SU-DHL-6 (cell line): ENCODE results near the gene SLC39A8.

Experiments used
- H2AFZ ChIP-seq: fragments of 200-600 bp; sonication (generic); 2 replicates; pipeline ENCODE4 v1.6.1; 2014; ENCODE audit warnings: low read depth, mild to moderate bottlenecking, moderate library complexity, mixed read lengths, antibody characterized with exemption, low read length; ENCODE audit not compliant: severe bottlenecking
- H3F3A ChIP-seq: fragments of 200-600 bp; shearing (Covaris generic); 2 replicates; pipeline ENCODE4 v1.6.0; 2016; ENCODE audit warnings: antibody characterized with exemption, mild to moderate bottlenecking; ENCODE audit not compliant: insufficient read depth
- H3K27ac ChIP-seq: fragments of 200-600 bp; sonication (generic); 2 replicates; pipeline ENCODE4 v1.5.1; 2016; ENCODE audit warnings: low read depth, mild to moderate bottlenecking, low read length, moderate library complexity, mixed read lengths
- H3K27me3 ChIP-seq: fragments of 200-600 bp; sonication (generic), shearing (Covaris generic); 2 replicates; pipeline ENCODE4 v1.6.0; 2014; ENCODE audit warnings: mild to moderate bottlenecking, low read length
- H3K36me3 ChIP-seq: fragments of 200-600 bp; sonication (generic); 2 replicates; pipeline ENCODE4 v1.6.1; 2014; ENCODE audit warnings: mild to moderate bottlenecking, low read length, mixed read lengths
- H3K4me2 ChIP-seq: fragments of 300-600, 200-600 bp; shearing (Covaris generic), sonication (generic); 2 replicates; pipeline ENCODE4 v1.6.0; 2014; ENCODE audit warnings: low read length, low read depth, mild to moderate bottlenecking; ENCODE audit not compliant: poor library complexity, severe bottlenecking
- H3K4me3 ChIP-seq: fragments of 200-600 bp; sonication (generic); 2 replicates; pipeline ENCODE4 v1.5.1; 2014; ENCODE audit warnings: antibody characterized with exemption, low read length, mild to moderate bottlenecking, mixed read lengths; ENCODE audit not compliant: insufficient read depth, poor library complexity, severe bottlenecking
- H3K79me2 ChIP-seq: fragments of 200-600 bp; sonication (generic); 2 replicates; pipeline ENCODE4 v1.6.1; 2014; ENCODE audit warnings: mild to moderate bottlenecking, low read length, moderate library complexity; ENCODE audit not compliant: insufficient read depth
- H3K9ac ChIP-seq: fragments of 200-600 bp; sonication (generic); 2 replicates; pipeline ENCODE4 v1.7.0; 2014; ENCODE audit warnings: mild to moderate bottlenecking, low read length
- H3K9me2 ChIP-seq: fragments of 200-600 bp; sonication (generic); replicated peaks from 2 replicates; pipeline ENCODE4 v1.6.1; 2014; ENCODE audit warnings: low read length; ENCODE audit not compliant: insufficient read depth
- H3K9me3 ChIP-seq: fragments of 200-600 bp; sonication (generic); 2 replicates; pipeline ENCODE4 v1.6.1; 2014; ENCODE audit warnings: low read length, mixed read lengths; ENCODE audit not compliant: insufficient read depth
- H4K20me1 ChIP-seq: fragments of 200-600 bp; sonication (generic); 2 replicates; pipeline ENCODE4 v1.6.1; 2014; ENCODE audit warnings: low read depth, mild to moderate bottlenecking, antibody characterized with exemption, low read length, moderate library complexity, mixed read lengths
- CTCF ChIP-seq: fragments of 200-600 bp; sonication (generic); IDR thresholded peaks from one replicate; pipeline ENCODE4 v1.5.1; 2017; ENCODE audit warnings: antibody characterized with exemption, mild to moderate bottlenecking, low read length, moderate library complexity; ENCODE audit not compliant: insufficient read depth, poor library complexity, severe bottlenecking
- EZH2phosphoT487 ChIP-seq: fragments of 200-600 bp; sonication (generic), shearing (Covaris generic); conservative IDR thresholded peaks from 2 replicates; pipeline ENCODE4 v1.6.1; 2018; ENCODE audit warnings: mild to moderate bottlenecking, antibody characterized with exemption, low read length, moderate library complexity, mixed read lengths

Gene SLC39A8

DNA sequence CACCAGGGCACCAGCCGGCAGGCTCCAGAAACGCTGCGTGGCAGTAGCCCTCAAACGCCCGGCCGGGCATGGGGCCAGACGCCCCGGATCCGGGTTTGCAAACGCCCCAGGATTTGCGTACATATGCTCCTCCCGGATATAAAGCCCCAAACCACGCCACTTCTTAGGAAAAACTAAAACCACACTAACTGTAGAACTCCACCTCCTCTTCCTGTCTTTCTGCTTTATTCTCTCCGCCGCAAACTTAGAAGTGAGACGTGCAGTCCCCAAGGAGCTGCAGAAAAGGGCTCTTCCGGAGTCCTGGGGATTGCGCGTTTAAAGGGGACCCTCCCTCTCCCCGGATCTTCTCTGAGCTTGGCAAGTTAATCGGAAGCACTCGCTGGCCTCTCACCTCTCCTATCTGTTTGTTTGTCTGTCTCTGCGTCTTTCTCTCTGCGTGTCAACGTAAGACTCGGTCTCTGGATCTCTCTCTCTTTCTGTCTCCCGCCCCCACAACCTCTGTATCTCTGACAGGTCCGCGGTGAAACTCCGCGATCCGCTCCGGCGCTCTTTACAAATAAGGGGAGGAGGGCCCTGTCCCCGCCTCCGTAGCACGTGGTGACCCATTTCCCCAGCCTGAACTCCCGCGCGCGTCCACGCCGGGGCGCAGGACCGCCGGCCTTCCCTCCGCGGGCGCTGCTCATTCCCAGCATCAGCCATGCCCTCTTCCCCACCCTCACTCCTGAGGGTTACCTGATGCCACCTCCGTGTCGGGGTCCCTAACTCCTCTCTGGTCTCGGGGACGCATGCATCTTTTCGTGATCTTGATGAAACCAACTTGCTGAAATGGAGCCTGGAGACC, at the start of gene SLC39A8:
Gene SLC39A8 (minus strand): TSS at position 529 of the 841 bp plus-strand sequence. CDS start 820 bp downstream, outside the sequence.
- Histone ChIP-seq H3K9me3 (no peaks in the 10 kb centered on the region), H3K4me2 (peak within 1 kb of the TSS; percentile 97), H3K9me2 (no peaks in the 10 kb centered on the region), H3K79me2 (peaks cover 33% of the 10 kb centered on the region; the same call in 1 of the 2 replicates), H2AFZ (peak within 1 kb of the TSS; percentile 90), H3K9ac (peak within 1 kb of the TSS; percentile 76), H3K4me3 (peak within 1 kb of the TSS; percentile 84), H4K20me1 (0 out of 2 replicates have a peak, but pooled peaks cover 3% of the 10 kb centered on the region), H3K27ac (peak within 1 kb of the TSS; percentile 94), H3K36me3 (no peaks in the 10 kb centered on the region), H3K27me3 (no peaks in the 10 kb centered on the region), H3F3A (peaks cover 11% of the 10 kb centered on the region)
- TF ChIP-seq CTCF (peak; percentile 21), EZH2phosphoT487 (no peak)

DNA sequence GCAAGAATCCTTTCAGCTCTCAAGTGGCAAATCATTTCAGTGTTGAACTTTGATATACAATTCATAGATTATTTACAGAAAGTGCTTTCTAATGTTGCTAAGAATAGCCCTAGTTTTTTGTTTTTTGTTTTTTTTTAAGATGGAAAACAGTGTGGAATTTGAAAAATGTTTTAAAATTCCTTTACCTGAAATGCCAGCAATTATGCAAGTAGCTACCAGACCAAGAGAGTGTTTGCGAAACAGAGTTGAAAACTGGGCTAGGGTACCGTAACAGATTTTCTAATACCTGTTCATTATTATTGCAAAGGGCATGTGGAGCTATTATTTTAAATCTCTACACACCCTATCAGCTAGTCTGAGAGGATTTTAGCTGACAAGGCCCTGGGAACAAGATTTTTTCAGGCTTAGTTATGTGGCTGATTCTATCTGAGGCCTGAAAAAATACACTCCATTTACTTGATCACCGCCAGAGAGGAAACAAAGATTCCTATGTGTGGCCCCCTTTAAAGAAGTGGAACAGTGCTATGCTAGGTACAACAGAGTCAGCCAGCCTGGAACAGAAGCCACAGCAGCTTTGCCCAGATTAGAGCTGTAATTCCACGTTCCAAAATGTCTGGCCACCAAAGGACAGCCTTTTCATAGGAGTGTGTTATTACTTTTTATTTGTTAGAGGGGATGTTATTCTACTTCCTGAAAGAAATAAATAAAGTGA, 46.9 kb upstream of the SLC39A8 start:
- Histone ChIP-seq H2AFZ (no peak overlapping the region), H3K9me3 (no peaks in the 10 kb centered on the region), H3K27ac (no peak overlapping the region), H4K20me1 (no peaks in the 10 kb centered on the region), H3K27me3 (no peaks in the 10 kb centered on the region), H3K4me3 (no peak overlapping the region), H3K9me2 (no peaks in the 10 kb centered on the region), H3K4me2 (no peak overlapping the region), H3K79me2 (no peaks in the 10 kb centered on the region), H3K36me3 (no peaks in the 10 kb centered on the region), H3F3A (no peaks in the 10 kb centered on the region), H3K9ac (no peak overlapping the region)
- TF ChIP-seq CTCF (no peak), EZH2phosphoT487 (no peak)

DNA sequence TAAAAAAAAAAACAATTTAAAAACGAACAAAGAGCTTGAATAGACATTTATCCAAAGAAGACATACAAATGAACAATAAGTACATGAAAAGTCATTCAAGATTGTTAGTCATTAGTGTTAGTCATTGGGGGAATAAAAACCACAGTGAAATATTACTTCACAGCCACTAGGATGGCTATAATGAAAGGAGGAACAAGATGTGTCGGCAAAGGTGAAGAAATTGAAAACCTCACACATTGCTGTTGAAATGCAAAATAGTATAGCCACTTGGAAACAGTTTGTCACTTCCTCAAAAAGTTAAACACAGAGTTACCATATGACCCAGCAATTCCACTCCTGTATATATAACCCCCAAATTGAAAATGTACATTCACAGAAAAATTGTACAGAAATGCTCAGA, 45.2 kb upstream of the SLC39A8 start:
- no peaks in the 10 kb centered on the region for H4K20me1 ChIP-seq
- H3K9ac ChIP-seq, result no peak overlapping the region
- no peak for TF ChIP-seq EZH2phosphoT487
- TF ChIP-seq CTCF, result no peak
- H2AFZ ChIP-seq, result no peak overlapping the region
- no peak overlapping the region for H3K4me3 ChIP-seq
- no peak overlapping the region for H3K4me2 ChIP-seq
- no peaks in the 10 kb centered on the region for H3K9me3 ChIP-seq
- no peaks in the 10 kb centered on the region for H3F3A ChIP-seq
- H3K36me3 ChIP-seq, result no peaks in the 10 kb centered on the region
- no peaks in the 10 kb centered on the region for H3K27me3 ChIP-seq
- no peaks in the 10 kb centered on the region for H3K79me2 ChIP-seq
- H3K9me2 ChIP-seq, result no peaks in the 10 kb centered on the region
- no peak overlapping the region for H3K27ac ChIP-seq
